Endodermal cell (in vitro differentiated cells): Measurements from ENCODE around the gene GHRH. TPM values are rescaled to one million over a fixed set of nuclear protein-coding genes. Genes with fewer than 3 reads are reported as not detected.

Source experiments
- DNase-seq: peaks from one replicate; pipeline ENCODE4 v3.0.0-alpha.2; 2017
- H3K27ac ChIP-seq: 2 replicates; pipeline ENCODE4 v1.5.1; 2013; ENCODE audit warnings: mild to moderate bottlenecking, low read depth, low read length, moderate library complexity
- H3K27me3 ChIP-seq: 2 replicates; pipeline ENCODE4 v1.6.1; 2013; ENCODE audit warnings: mild to moderate bottlenecking, low read length, moderate library complexity; ENCODE audit not compliant: insufficient read depth, control insufficient read depth, poor library complexity, severe bottlenecking
- H3K36me3 ChIP-seq: 2 replicates; pipeline ENCODE4 v1.7.0; 2013; ENCODE audit warnings: mild to moderate bottlenecking, low read length, moderate library complexity; ENCODE audit not compliant: control insufficient read depth, insufficient read depth
- H3K4me1 ChIP-seq: one replicate; pipeline ENCODE4 v1.7.0; 2013; ENCODE audit warnings: low read length; ENCODE audit not compliant: control insufficient read depth, insufficient read depth
- H3K4me3 ChIP-seq: 2 replicates; pipeline ENCODE4 v1.5.1; 2013; ENCODE audit warnings: mild to moderate bottlenecking, low read length, moderate library complexity
- H3K9ac ChIP-seq: 2 replicates; pipeline ENCODE4 v1.6.1; 2013; ENCODE audit warnings: mild to moderate bottlenecking, low read length, moderate library complexity; ENCODE audit not compliant: poor library complexity, severe bottlenecking; ENCODE audit errors: extremely low read depth
- H3K9me3 ChIP-seq: 2 replicates; pipeline ENCODE4 v1.6.1; 2013; ENCODE audit warnings: mild to moderate bottlenecking, low read length, moderate library complexity; ENCODE audit not compliant: control insufficient read depth
- H3K27ac Mint-ChIP-seq: 2 replicates; pipeline ENCODE4 v1.8.0; 2020; ENCODE audit warnings: mixed read lengths
- H3K27me3 Mint-ChIP-seq: 2 replicates; pipeline ENCODE4 v1.8.0; 2021; ENCODE audit warnings: mild to moderate bottlenecking, mixed read lengths; ENCODE audit not compliant: insufficient read depth
- H3K36me3 Mint-ChIP-seq: 2 replicates; pipeline ENCODE4 v1.8.0; 2020; ENCODE audit warnings: low read depth, mixed read lengths
- H3K4me1 Mint-ChIP-seq: 2 replicates; pipeline ENCODE4 v1.8.0; 2020; ENCODE audit warnings: mixed read lengths
- H3K4me3 Mint-ChIP-seq: 2 replicates; pipeline ENCODE4 v1.8.0; 2020; ENCODE audit warnings: mild to moderate bottlenecking, moderate library complexity, mixed read lengths
- H3K9me3 Mint-ChIP-seq: 2 replicates; pipeline ENCODE4 v1.8.0; 2020; ENCODE audit warnings: mild to moderate bottlenecking, mixed read lengths
- WGBS, 2 experiments: methylation state at CpG; one replicate each; pipeline versions ENCODE4 v1.1.5 to v1.1.7; 2013; ENCODE audit warnings: missing lambda C conversion rate in 2 of 2, mixed read lengths in 1 of 2; ENCODE audit not compliant: insufficient coverage in 1 of 2, insufficient read length in 1 of 2; 5-methylcytosine and 5-hydroxymethylcytosine counted together
- total RNA-seq, 2 donors: library from RNA; stranded (reverse); fragmentation: NEBNext Ultra II Directional in 1 of 2; extraction: Animal tissue kit (Norgen Biotek cat#: 25700) in 1 of 2; gene quantifications; 2 replicates in 1 of 2; 3 replicates in 1 of 2; pipeline ENCODE4 v1.2.1, GENCODE V29; 2021
- TF ChIP-seq, protein P1 (sequence below): fragments of 200-600 bp; sonication (generic); conservative IDR thresholded peaks from 2 replicates; pipeline ENCODE4 v1.5.0; 2021; ENCODE audit warnings: antibody characterized with exemption, mild to moderate bottlenecking

The GHRH gene
- total RNA-seq, 2 donors from 2014 or later: not detected

DNA sequence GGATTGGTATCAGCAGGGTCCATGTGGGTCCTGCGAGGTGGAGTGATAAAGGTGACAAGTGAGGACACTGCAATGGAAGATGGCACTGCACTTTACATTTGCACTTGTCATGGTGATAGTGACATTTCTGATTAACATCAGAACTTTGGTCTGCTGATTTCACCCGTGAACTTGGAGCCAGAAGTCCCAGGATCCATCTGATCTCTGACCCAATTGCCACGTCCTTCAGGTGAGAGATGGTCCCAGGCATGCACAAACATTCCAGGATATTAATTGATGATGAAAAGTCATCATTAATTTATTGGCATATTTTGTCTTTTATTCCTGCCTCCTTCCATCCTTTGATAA is 9.8 kb upstream of the GHRH start:
- TF ChIP-seq, protein P1, sequence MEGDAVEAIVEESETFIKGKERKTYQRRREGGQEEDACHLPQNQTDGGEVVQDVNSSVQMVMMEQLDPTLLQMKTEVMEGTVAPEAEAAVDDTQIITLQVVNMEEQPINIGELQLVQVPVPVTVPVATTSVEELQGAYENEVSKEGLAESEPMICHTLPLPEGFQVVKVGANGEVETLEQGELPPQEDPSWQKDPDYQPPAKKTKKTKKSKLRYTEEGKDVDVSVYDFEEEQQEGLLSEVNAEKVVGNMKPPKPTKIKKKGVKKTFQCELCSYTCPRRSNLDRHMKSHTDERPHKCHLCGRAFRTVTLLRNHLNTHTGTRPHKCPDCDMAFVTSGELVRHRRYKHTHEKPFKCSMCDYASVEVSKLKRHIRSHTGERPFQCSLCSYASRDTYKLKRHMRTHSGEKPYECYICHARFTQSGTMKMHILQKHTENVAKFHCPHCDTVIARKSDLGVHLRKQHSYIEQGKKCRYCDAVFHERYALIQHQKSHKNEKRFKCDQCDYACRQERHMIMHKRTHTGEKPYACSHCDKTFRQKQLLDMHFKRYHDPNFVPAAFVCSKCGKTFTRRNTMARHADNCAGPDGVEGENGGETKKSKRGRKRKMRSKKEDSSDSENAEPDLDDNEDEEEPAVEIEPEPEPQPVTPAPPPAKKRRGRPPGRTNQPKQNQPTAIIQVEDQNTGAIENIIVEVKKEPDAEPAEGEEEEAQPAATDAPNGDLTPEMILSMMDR: no peak
- 88 to 100% methylated on average over 2 to 3 of the region's 3 CpGs for WGBS, 2 experiments
- Mint-ChIP-seq H3K4me1 (peaks cover 10% of the 10 kb centered on the region), H3K9me3 (no peaks in the 10 kb centered on the region), H3K27ac (peak overlapping the region; percentile 37), H3K4me3 (no peak overlapping the region), H3K36me3 (no peaks in the 10 kb centered on the region), H3K27me3 (no peaks in the 10 kb centered on the region)
- H3K27ac ChIP-seq: no peak overlapping the region
- no peak overlapping the region for H3K4me3 ChIP-seq
- H3K9ac ChIP-seq: no peak overlapping the region
- H3K9me3 ChIP-seq: no peaks in the 10 kb centered on the region
- H3K36me3 ChIP-seq: no peaks in the 10 kb centered on the region
- DNase-seq: no peak
- no peaks in the 10 kb centered on the region for H3K4me1 ChIP-seq
- no peaks in the 10 kb centered on the region for H3K27me3 ChIP-seq

DNA sequence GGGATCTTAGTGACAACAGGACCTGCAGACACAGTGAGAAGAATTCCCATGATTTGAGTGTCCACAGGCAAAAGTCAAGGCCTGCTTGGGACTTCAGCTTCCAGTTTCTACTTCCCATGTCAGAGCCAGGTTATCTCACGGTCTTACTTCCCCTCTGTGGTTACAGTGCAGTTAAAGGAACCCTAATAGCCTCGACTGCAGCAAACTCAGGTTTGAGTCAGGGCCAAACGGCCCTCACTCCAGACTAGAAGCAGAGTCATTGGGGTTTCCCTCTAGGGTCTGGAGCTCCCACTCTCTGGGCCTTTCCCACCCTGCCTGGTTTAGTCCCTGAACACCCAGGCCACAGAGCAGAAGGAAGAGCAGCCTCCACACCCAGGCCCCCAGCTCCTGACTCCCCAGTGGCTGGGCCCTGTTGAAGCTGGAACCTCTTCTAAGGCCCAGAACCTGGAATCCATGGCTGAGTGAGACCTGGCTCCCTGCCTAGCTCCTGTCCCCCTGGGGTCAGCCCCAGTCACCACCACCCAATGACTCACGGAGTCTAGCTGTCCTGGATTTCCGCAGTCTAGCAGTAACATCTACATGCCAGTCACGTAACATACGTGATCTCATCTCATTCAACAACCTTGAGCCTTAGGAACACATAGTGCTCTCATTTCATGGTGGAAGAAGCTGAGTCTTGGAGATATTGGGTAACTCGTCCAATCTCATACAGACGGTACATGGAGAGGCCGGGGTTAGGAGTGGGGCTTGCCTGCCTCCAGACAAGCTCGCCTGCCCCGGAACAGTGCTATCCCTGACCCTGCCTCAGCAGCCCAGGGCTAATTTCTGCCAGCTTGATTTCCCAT is 9.2 kb upstream of the GHRH start:
- Histone ChIP-seq H3K27me3 (no peaks in the 10 kb centered on the region), H3K36me3 (no peaks in the 10 kb centered on the region), H3K4me1 (no peaks in the 10 kb centered on the region), H3K9ac (no peak overlapping the region), H3K4me3 (no peak overlapping the region), H3K27ac (no peak overlapping the region), H3K9me3 (no peaks in the 10 kb centered on the region)
- H3K27me3 Mint-ChIP-seq: no peaks in the 10 kb centered on the region
- no peaks in the 10 kb centered on the region for H3K9me3 Mint-ChIP-seq
- TF ChIP-seq, protein P1: no peak
- H3K4me3 Mint-ChIP-seq: no peak overlapping the region
- WGBS, 2 experiments: 93 to 98% methylated on average over 12 of the region's 12 CpGs
- H3K4me1 Mint-ChIP-seq: peaks cover 10% of the 10 kb centered on the region
- no peak for DNase-seq
- H3K36me3 Mint-ChIP-seq: no peaks in the 10 kb centered on the region
- H3K27ac Mint-ChIP-seq: peak overlapping the region; percentile 37

DNA sequence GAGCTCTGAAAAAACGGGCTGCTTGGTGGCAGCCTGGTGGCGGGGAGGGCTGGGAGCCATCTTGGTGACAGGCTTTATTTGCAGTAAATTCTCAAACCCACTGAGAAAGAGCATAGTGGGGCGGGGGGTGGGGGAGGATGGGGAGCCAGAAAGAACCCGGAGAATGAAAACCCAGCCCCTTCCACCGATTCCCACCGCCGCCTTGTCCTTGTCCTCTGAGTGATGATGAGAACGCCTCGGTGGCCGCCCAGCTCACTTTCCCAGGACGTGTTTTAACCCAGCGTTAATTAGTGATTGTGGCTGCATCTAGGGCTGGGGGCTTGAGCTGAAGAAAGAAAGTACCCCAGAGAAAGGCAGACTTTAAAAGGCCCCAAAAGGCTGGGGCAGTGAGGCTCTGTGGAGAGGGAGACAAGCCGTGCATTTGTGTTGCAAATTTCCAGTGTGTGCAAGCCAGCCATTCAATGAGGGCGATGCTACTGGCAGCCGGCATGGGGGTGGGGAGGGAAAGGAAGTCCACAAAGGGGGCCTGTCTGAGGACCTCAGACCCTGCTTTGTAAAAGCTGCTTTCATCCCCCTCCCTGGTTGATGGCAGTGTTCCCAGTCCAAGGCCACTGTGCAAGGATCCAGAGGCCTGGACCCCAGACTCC is 6.2 kb upstream of the GHRH start:
- no peaks in the 10 kb centered on the region for H3K36me3 Mint-ChIP-seq
- Histone ChIP-seq H3K27me3 (no peaks in the 10 kb centered on the region), H3K4me3 (no peak overlapping the region), H3K9me3 (no peaks in the 10 kb centered on the region), H3K9ac (no peak overlapping the region), H3K36me3 (no peaks in the 10 kb centered on the region), H3K4me1 (no peaks in the 10 kb centered on the region), H3K27ac (peak overlapping the region; percentile 97)
- no peaks in the 10 kb centered on the region for H3K27me3 Mint-ChIP-seq
- TF ChIP-seq, protein P1: no peak
- H3K4me3 Mint-ChIP-seq: no peak overlapping the region
- H3K4me1 Mint-ChIP-seq: peaks cover 7% of the 10 kb centered on the region
- WGBS, 2 experiments: 30 to 68% methylated on average over 3 to 15 of the region's 15 CpGs
- H3K27ac Mint-ChIP-seq: peak overlapping the region; percentile 74
- H3K9me3 Mint-ChIP-seq: no peaks in the 10 kb centered on the region
- DNase-seq: peak; percentile 69
